RWPE2 (cell line): ENCODE data around the gene OXA1L.
"Not testable (repeated sequence)": the region's sequence is repeated elsewhere in the genome, so short reads cannot be mapped to it uniquely, and the experiment has no call there.

Experiments
- ATAC-seq: fragments of 200-7000 bp; cut with Tn5 transposase; 3 replicates; pipeline ENCODE4 v1.9.1; 2021; ENCODE audit warnings: low read depth
- DNase-seq: peaks from one replicate; pipeline ENCODE4 v3.0.0-alpha.2; 2020; ENCODE audit warnings: low spot score
- H3K27ac ChIP-seq: fragments of 450-650 bp; 2 replicates; pipeline ENCODE4 v1.5.1; 2017; ENCODE audit warnings: mild to moderate bottlenecking; ENCODE audit not compliant: poor library complexity, severe bottlenecking
- H3K27me3 ChIP-seq: fragments of 250-450 bp; sonication (Bioruptor Pico); 2 replicates; pipeline ENCODE4 v1.5.1; 2021; ENCODE audit warnings: mild to moderate bottlenecking, moderate library complexity; ENCODE audit not compliant: insufficient read depth, poor library complexity, severe bottlenecking
- H3K36me3 ChIP-seq: fragments of 250-450 bp; sonication (Bioruptor Pico); 2 replicates; pipeline ENCODE4 v1.5.1; 2020; ENCODE audit warnings: low read depth, mild to moderate bottlenecking, moderate library complexity
- H3K4me1 ChIP-seq: fragments of 250-450 bp; sonication (Bioruptor Pico); 2 replicates; pipeline ENCODE4 v1.5.1; 2021; ENCODE audit warnings: mild to moderate bottlenecking, moderate library complexity; ENCODE audit not compliant: insufficient read depth, poor library complexity, severe bottlenecking
- H3K4me3 ChIP-seq: fragments of 250-450 bp; sonication (Bioruptor Pico); 2 replicates; pipeline ENCODE4 v1.5.1; 2021; ENCODE audit warnings: mild to moderate bottlenecking, moderate library complexity; ENCODE audit not compliant: severe bottlenecking
- H3K9me3 ChIP-seq: fragments of 250-450 bp; sonication (Bioruptor Pico); 2 replicates; pipeline ENCODE4 v1.5.1; 2021; ENCODE audit warnings: mild to moderate bottlenecking, moderate library complexity; ENCODE audit not compliant: severe bottlenecking
- CTCF ChIP-seq: fragments of 450-650 bp; IDR thresholded peaks from one replicate; pipeline ENCODE4 v1.5.1; 2017; ENCODE audit warnings: mild to moderate bottlenecking, moderate library complexity; ENCODE audit not compliant: poor library complexity, severe bottlenecking

The OXA1L gene

GRCh38 chr14:22766457-22767322 is at the start of gene OXA1L:
Gene OXA1L, plus strand, starts transcription at chr14:22766688. Its CDS starts 14 bp downstream, at chr14:22766702.
- Histone ChIP-seq H3K27me3 (no peaks in the 10 kb centered on the region), H3K4me1 (peaks cover 9% of the 10 kb centered on the region), H3K9me3 (no peaks in the 10 kb centered on the region), H3K4me3 (peak within 1 kb of the TSS; percentile 82), H3K36me3 (peaks cover 41% of the 10 kb centered on the region), H3K27ac (peak within 1 kb of the TSS; percentile 45)
- no peak for TF ChIP-seq CTCF
- ATAC-seq (peak; percentile 86), DNase-seq (peak; percentile 99)

GRCh38 chr14:22718091-22718490 is 48.4 kb upstream of the OXA1L start:
- no peak overlapping the region for H3K27ac ChIP-seq
- H3K36me3 ChIP-seq = no peaks in the 10 kb centered on the region
- H3K4me3 ChIP-seq = no peak overlapping the region
- peaks cover 4% of the 10 kb centered on the region for H3K4me1 ChIP-seq
- ATAC-seq (no peak), DNase-seq (no peak)
- no peaks in the 10 kb centered on the region for H3K27me3 ChIP-seq
- H3K9me3 ChIP-seq = no peaks in the 10 kb centered on the region
- no peak for TF ChIP-seq CTCF

GRCh38 chr14:22721213-22721612 is 45.3 kb upstream of the OXA1L start:
- no peak for ATAC-seq
- Histone ChIP-seq H3K27me3 (no peaks in the 10 kb centered on the region), H3K4me1 (peaks cover 4% of the 10 kb centered on the region), H3K4me3 (no peak overlapping the region), H3K9me3 (no peaks in the 10 kb centered on the region), H3K36me3 (no peaks in the 10 kb centered on the region), H3K27ac (no peak overlapping the region)
- no peak for TF ChIP-seq CTCF
- DNase-seq = no peak

- no peaks in the 10 kb centered on the region for H3K9me3 ChIP-seq
- DNase-seq (no peak), ATAC-seq (no peak)
- no peak for TF ChIP-seq CTCF
- H3K36me3 ChIP-seq = no peaks in the 10 kb centered on the region
- no peaks in the 10 kb centered on the region for H3K4me1 ChIP-seq
- H3K27me3 ChIP-seq = no peaks in the 10 kb centered on the region
- no peak overlapping the region for H3K27ac ChIP-seq
- no peak overlapping the region for H3K4me3 ChIP-seq
These were observed 42.7 kb upstream of the OXA1L start for GRCh38 chr14:22723815-22724214.

- DNase-seq, H3K4me3 ChIP-seq, H3K9me3 ChIP-seq, H3K36me3 ChIP-seq, ATAC-seq, H3K27me3 ChIP-seq, H3K27ac ChIP-seq, H3K4me1 ChIP-seq: not testable (repeated sequence)
These were observed 41.6 kb upstream of the OXA1L start for GRCh38 chr14:22724847-22725246.

- not testable (repeated sequence) for H3K27me3 ChIP-seq, ATAC-seq, H3K36me3 ChIP-seq, H3K27ac ChIP-seq, H3K9me3 ChIP-seq, DNase-seq, H3K4me1 ChIP-seq, H3K4me3 ChIP-seq
These were observed 41.1 kb upstream of the OXA1L start for GRCh38 chr14:22725374-22725773.
